ENCODE measurements around the gene PRM1.

DNA sequence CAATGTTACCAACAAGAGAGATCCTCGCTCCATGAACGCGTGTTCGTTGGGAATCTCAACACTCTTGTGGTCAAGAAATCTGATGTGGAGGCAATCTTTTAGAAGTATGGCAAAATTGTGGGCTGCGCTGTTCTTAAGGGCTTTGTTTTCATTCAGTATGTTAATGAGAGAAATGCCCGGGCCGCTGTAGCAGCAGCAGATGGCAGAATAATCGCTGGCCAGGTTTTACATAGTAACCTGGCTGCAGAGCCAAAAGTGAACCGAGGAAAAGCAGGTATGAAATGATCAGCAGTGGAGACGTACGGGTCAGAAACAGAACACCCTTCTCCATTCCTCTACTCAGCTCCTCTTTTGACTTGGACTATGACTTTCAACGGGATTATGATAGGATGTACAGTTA, 38.5 kb downstream of the PRM1 start:
- TF ChIP-seq POLR2AphosphoS5 (IDR thresholded peaks at IDR 0.05) (no peak), POLR2A (IDR thresholded peaks at IDR 0.05) (no peak)
- TF ChIP-seq, protein P1, sequence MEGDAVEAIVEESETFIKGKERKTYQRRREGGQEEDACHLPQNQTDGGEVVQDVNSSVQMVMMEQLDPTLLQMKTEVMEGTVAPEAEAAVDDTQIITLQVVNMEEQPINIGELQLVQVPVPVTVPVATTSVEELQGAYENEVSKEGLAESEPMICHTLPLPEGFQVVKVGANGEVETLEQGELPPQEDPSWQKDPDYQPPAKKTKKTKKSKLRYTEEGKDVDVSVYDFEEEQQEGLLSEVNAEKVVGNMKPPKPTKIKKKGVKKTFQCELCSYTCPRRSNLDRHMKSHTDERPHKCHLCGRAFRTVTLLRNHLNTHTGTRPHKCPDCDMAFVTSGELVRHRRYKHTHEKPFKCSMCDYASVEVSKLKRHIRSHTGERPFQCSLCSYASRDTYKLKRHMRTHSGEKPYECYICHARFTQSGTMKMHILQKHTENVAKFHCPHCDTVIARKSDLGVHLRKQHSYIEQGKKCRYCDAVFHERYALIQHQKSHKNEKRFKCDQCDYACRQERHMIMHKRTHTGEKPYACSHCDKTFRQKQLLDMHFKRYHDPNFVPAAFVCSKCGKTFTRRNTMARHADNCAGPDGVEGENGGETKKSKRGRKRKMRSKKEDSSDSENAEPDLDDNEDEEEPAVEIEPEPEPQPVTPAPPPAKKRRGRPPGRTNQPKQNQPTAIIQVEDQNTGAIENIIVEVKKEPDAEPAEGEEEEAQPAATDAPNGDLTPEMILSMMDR (IDR thresholded peaks at IDR 0.05) = no peak

Measured in breast epithelium (tissue), 3 donors.